Right kidney (tissue), 1 donor: ENCODE measurements around the gene MKKS.

Source experiments
- DNase-seq: peaks from one replicate; pipeline ENCODE4 v3.0.0-alpha.2; 2016

Gene MKKS

DNA sequence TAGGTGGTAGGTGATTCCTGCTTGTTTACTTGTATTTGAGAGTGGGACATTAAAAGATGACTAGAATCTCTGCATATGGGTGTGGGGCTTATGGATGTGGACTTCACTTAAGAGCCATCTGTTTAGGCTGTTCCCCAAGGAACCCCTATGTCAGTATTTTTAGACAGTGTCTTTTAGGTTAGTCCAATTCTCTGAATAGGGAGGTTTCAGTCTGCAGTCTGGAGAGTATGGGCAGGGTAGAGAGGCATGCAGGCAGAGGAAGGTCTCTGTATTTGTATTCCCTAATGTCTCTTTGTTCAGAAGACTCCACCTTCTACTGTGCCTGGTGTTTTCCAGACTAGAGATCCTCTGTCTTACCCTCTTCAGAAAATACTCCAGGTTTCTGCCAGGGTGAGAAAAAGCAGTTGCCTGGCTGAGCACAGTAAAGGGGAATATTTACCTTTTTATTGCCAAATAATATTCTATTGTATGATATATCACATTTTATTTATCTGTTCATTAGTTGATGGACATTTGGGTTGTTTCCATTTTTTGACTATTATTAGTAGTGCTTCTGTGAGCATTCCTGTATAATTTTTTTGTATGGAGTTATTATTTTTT, 20.2 kb upstream of the MKKS start:
- DNase-seq: no peak

- no peak for DNase-seq
Observed at GRCh38 chr20:10453241-10453640, 19.2 kb upstream of the MKKS start.

DNA sequence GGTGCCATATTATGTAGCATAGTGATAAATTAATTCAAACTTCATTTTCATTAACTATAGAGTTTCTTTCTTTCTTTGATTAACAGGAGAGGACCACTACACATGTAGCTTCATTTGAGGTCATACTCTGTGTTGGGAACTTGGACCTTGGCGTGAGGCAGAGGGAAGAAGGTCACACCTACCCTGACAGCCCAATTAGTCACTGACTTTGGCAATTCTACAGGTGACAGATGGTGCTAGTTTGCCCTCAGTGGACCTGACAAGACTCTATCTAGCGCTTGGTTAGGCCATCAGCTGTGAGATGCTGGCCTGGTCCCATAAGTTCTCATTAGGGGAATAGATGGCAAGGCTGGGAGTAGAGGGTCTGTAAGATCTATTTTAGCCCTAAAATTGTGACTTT, 15.2 kb upstream of the MKKS start:
- no peak for DNase-seq

DNA sequence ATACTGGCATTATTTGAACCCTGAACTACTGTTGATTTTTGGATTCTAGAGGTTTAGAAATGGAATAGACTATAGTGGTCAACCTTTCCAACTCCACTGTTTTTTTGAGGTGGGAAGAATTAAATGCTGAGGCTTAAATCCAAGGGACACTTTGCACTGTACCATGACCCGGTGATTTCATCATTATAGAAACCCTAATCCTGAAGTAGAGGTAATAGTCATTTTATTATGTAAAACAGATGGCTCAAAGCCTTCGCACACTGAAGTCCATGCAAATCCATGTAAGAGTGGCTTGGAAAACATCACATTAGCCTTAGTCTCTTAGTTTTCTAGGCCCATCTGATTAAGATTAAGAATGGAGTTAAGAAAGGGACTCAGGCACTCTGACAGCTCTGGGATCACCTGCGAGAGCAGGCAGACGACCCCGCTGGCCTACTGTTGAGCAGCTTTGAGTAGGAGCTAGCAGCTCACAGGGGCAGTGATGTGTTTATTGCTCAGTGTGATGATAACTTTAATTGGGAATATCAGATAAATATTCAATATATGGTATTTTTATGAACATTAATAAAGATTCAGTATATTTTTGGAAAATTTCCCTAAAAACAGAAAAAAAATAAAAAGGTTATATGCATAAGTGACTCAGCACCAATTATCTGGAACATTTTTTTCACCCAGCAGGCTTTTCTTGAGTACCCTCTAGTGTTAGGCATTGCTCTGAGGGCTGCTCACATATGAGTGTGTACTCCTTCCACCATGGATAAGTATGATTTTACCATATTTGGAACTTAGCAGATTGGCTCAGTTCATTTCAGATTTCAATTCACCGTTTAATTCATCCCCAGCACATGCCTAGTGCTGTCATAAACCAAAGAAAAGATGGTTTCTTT, 14.5 kb upstream of the MKKS start:
- DNase-seq: no peak

- no peak for DNase-seq
Observed at GRCh38 chr20:10447028-10447427, 13.0 kb upstream of the MKKS start.

DNA sequence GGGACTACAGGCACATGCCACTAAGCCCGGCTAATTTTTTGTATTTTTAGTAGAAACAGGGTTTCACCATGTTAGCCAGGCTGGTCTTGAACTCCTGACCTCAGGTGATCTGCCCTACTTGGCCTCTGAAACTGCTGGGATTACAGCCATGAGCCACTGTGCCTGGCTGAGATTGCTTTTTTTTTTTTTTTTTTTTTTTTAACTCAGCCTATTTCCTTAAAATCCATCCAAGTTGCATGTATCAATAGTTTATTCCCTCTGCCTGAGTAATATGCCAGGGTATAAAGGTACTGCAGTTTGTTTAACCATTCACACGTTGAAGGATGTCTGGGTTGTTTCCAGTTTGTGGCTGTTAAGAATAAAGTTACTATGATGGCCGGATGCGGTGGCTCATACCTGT, 11.7 kb upstream of the MKKS start:
- no peak for DNase-seq

DNA sequence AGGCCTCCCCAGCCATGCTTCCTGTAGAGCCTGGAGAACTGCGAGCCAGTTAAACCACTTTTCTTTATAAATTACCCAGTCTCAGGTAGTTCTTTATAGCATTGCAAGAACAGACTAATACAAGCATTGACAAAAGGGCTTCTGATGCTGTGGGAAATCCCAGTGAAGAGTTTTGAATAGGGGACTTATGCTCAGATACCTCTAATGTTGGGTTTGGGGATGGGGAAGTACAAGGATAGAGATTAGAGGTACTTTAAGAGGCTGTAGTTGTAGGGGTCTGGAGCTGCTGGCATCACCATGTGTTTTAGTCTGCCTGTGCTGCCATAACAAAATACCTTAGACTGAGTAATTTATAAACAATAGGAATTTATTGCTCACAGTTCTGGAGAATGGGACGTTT, 9.9 kb upstream of the MKKS start:
- no peak for DNase-seq

GRCh38 chr20:10438217-10438616, 4.2 kb upstream of the MKKS start:
- no peak for DNase-seq

- DNase-seq: no peak
Observed at GRCh38 chr20:10436053-10436699, 2.2 kb upstream of the MKKS start.

DNA sequence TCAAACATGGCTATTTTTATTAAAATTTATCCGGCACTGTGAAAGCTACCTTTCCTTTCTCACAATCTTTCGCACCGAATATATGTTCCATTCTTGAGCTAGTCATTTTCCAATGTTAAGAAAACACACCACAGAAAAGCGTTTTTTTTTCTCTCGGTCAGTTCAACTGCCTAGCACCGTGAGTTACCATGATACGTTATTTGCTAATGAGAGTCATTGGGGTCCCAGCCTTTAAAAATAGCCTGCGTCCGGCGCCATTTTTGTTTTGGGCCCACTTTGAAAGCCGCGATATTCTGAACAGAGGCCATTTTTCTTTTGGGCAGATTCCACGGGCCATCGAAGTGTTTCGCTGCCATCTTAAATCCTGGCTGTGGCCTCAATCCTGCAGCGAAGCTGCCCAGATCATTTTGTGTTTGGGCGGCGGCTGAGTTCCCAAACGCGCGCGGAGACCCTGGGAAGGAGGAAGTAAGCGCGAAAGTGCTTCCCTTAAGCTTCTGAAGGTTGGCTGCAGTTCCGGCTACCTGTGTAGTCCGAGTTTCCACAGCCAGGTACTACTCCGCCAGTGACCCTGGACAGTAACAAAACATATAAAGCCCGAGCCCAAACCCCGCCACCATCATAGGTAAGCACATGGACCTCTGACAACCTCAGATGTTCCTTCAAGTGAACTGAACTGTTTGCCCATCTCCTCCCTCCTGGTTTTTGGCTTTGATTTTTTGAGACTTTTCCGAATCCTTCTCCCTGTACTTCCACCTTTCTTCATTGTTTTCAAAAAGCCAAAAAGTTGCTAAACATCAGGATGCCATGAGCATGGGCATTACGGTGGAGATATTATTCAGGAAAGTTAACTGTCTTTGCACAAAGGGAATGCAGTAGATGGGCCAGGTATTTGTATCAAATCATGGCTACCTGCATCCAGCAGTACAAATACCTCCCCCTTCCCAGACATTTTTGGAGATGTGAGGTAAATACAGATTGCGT, 1.1 kb upstream of the MKKS start, which contains the start of gene SLX4IP:
TSS of gene SLX4IP (plus strand) at position 474 of the 981 bp plus-strand sequence. CDS start 22,900 bp downstream, outside the sequence.
- peak; percentile 85 for DNase-seq

DNA sequence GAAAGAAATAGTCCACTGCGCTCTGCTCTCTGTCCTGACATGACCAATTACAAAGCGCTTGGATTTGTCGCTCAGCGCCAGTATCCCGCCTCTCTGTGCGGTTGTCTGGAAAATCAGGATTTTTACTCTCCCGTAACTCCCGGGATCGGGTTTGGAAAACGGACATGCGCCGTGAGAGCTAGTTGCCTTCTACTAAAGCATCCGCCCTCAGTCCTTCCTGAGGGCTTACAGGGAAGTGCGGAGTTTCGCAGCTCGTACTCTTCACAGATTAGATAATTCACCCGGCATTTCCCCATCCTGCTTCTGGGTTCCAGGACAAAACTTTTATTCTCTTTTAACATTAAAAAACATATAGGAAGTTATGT, 427 bp upstream of the MKKS start:
- peak; percentile 97 for DNase-seq

- no peak for DNase-seq
Observed at GRCh38 chr20:10433014-10433622, 904 bp downstream of the MKKS start.

DNA sequence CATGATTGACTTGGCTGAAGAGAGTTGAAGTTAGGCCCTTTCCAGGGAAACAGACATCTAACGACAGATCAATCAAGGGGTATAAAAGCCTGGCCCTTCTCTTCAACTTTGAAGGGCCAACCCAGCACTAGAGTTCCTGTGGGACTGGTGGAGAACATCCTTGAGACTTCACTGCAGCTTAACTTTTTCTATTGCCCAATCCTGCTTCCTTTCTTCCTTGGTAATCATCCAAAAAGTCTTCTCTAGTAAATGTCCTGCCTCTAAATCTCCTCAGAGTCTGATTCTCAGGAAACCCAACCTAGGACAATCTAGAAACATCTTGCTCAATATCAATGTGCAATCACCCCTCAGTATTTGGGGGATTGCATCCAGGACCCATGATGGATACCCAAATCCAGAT, 1.9 kb downstream of the MKKS start:
- no peak for DNase-seq

GRCh38 chr20:10430704-10431103, 3.3 kb downstream of the MKKS start:
- DNase-seq: no peak

DNA sequence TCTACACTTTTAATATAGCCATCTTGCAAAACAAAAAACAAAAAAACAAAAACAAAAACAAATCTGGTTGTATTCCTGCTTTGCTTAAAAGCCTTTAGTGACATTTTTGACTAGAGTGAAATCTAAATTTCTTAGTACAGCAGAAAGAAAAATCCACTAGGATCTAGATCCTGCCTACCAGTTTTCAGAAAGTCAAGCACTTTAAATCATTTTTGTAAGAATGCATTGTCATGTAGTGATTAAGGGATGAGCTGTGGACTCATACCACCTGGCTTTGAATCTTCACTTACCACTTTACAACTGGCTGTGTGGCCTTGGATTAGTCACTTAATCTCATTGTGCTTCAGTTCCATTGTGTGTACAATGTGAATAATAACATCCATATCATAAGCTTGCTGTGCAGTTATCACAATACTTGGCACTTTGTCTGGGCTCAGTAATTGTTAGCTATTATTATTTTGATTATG, 4.0 kb downstream of the MKKS start:
- DNase-seq: no peak

DNA sequence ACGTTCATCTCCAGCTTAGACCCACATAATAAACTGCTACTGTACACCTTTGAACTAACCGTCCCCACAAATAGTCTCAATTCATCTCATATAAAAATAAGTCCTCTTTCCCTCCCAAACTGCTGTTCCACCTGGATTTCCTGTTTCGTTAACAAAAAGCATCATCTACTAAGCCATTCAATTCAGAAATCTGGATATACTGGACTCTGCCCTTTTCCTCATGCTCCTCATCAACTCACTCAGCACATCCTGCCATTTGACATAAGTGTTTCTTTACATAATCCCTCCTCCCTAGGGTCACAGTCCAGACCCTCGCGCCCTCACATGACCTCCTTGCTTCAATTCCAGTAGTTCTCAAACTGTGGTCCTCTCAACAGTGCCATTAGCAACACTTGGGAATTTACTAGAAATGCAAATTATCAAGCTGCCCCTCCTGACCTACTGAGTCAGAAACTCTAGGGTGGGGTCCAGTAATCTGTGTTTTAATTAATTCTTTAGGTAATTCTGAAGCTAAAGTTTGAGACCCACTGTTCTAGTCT, 4.5 kb downstream of the MKKS start:
- DNase-seq: no peak

DNA sequence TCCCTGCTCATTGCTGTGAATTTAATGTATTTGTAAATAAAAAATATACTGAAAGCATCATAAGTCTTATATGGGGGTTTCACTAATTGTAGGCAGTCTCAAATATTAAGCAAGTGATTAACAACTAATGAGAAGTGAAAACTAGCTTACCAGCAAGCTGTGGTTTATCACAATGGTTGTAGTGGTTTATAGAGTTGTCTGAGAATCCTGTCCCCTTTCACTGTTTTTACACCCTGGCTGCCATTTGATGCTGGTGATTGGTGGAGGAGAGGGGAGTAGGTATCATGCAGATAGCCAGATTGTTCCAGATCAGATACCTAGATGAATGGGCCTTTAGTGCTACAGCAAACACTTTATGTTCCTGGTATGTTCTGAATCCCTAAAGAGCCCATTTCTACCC, 6.0 kb downstream of the MKKS start:
- DNase-seq: no peak

- peak; percentile 24 for DNase-seq
Observed at GRCh38 chr20:10427060-10427692, 6.8 kb downstream of the MKKS start.

DNA sequence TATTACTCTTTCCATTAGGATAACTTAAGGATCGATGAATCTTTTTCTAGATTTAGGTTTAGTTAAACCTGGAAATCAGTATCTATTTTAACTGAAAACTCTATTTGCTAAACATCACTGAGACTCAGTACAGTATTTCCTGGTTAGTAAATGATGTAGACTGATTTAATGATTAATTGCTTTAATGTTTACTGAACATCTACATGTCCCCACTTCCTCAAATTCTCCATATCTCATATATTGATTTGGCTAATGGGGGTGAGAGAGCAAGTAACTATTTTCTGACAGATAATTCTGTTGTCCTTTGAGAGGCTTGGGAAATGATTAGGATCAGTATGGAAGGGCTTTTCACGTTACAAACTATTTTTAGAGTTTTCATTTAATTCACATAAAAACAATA, 10.3 kb downstream of the MKKS start:
- DNase-seq: no peak

DNA sequence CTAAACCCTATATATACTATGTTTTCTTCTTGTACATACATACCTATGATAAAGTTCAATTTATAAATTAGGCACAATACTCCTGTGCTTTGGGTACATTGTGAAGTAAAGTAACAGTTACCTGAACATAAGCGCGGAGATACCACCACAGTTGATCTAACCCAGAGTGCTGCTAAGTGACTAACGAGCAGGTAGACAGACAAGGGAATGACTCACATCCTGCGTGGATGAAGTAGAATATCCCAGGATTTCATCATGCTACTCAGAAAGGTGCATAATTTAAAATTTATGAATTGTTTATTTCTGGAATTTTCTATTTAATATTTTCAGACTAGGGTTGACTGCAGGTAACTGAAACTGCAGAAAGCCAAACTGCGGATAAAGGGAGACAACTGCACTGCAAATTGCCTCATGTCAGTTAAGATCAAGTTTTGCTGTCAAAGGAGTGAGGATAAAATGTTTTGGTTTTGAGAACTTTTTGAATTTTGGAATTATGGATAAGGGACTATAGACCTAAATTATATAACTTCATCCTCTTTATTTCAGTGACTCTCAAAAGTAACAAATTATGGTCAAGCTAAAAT, 14.4 kb downstream of the MKKS start:
- DNase-seq: no peak
